A549 (cell line): ENCODE data around the gene RAG2.

Experiments
- BHLHE40 ChIP-seq: IDR thresholded peaks from 2 replicates; pipeline ENCODE4 v1.6.1; 2012; ENCODE audit warnings: low read depth, low read length, inconsistent platforms
- CTCF ChIP-seq: fragments of >200 bp; sonication (Bioruptor Twin); formaldehyde crosslinking; IDR thresholded peaks from 3 replicates; pipeline ENCODE4 v1.5.1; 2016
- EP300 ChIP-seq, 2 experiments: fragments of >200 bp; sonication (Bioruptor Twin); formaldehyde crosslinking; IDR thresholded peaks; 2 replicates in 1 of 2; 3 replicates in 1 of 2; pipeline ENCODE4 v1.6.1; 2016 to 2017
- FOSL2 ChIP-seq, 2 experiments: fragments of 450-650 bp in 1 of 2; fragments of >200 bp in 1 of 2; sonication (Bioruptor Twin) in 1 of 2; formaldehyde crosslinking; IDR thresholded peaks; 2 replicates each; pipeline versions ENCODE4 v1.5.0 to v1.6.1; 2016 to 2020; ENCODE audit warnings: mild to moderate bottlenecking in 1 of 2, moderate library complexity in 1 of 2
- JUN ChIP-seq, 2 experiments: fragments of >200 bp; sonication (Bioruptor Twin); formaldehyde crosslinking; IDR thresholded peaks; 2 replicates in 1 of 2; 3 replicates in 1 of 2; pipeline ENCODE4 v1.6.1; 2016 to 2017
- JUNB ChIP-seq: fragments of >200 bp; sonication (Bioruptor Twin); formaldehyde crosslinking; IDR thresholded peaks from 2 replicates; pipeline ENCODE4 v1.6.1; 2016
- POLR2A ChIP-seq: IDR thresholded peaks from 2 replicates; pipeline ENCODE4 v1.6.1; 2012; ENCODE audit warnings: mild to moderate bottlenecking, low read length
- POLR2AphosphoS2 ChIP-seq: conservative IDR thresholded peaks from 2 replicates; pipeline ENCODE4 v1.6.1; 2012; ENCODE audit warnings: low read length, improper control_type of control experiment, inconsistent platforms
- RAD21 ChIP-seq, 2 experiments: fragments of >200 bp in 1 of 2; sonication (Bioruptor Twin) in 1 of 2; formaldehyde crosslinking in 1 of 2; IDR thresholded peaks in 1 of 2; conservative IDR thresholded peaks in 1 of 2; 2 replicates in 1 of 2; 3 replicates in 1 of 2; pipeline ENCODE4 v1.6.1; 2012 to 2018; ENCODE audit warnings: inconsistent platforms in 1 of 2
- REST ChIP-seq: fragments of 200-600 bp; sonication (generic); IDR thresholded peaks from 2 replicates; pipeline ENCODE4 v1.6.1; 2016; ENCODE audit warnings: antibody characterized with exemption, mild to moderate bottlenecking, moderate library complexity
- RFX5 ChIP-seq: fragments of 450-650 bp; IDR thresholded peaks from 2 replicates; pipeline ENCODE4 v1.7.1; 2014; ENCODE audit warnings: antibody characterized with exemption, mild to moderate bottlenecking, moderate library complexity
- RNF2 ChIP-seq: fragments of 200-600 bp; sonication (generic); IDR thresholded peaks from 2 replicates; pipeline ENCODE4 v1.6.1; 2016; ENCODE audit warnings: low read depth, mild to moderate bottlenecking, antibody characterized with exemption, moderate library complexity, borderline replicate concordance

GRCh38 chr11:36569095-36569494, 28.9 kb downstream of the RAG2 start:
- TF ChIP-seq CTCF, result no peak
- TF ChIP-seq EP300 (IDR thresholded peaks at IDR 0.05), result no peak
- TF ChIP-seq JUN (IDR thresholded peaks at IDR 0.05), result no peak
- no peak for TF ChIP-seq REST
- TF ChIP-seq RAD21 (conservative IDR thresholded peaks at IDR 0.05 in 1 of 2, IDR thresholded peaks at IDR 0.05 in 1 of 2), result no peak
- no peak for TF ChIP-seq RFX5
- TF ChIP-seq POLR2A, result no peak
- no peak for TF ChIP-seq BHLHE40
- TF ChIP-seq RNF2, result no peak
- no peak for TF ChIP-seq POLR2AphosphoS2
- TF ChIP-seq FOSL2 (IDR thresholded peaks at IDR 0.05), result no peak
- TF ChIP-seq FOSL2 (CRISPR knock-in tag; IDR thresholded peaks at IDR 0.05), result no peak
- no peak for TF ChIP-seq JUNB
